Trophoblast cell (in vitro differentiated cells and primary cell): ENCODE measurements around the gene UPK3A.
A peak's percentile ranks its signal among the peaks of the same experiment; 100 is the strongest.

Experiments
- DNase-seq, 2 donors: peaks; one replicate each; pipeline ENCODE4 v3.0.0-alpha.2; 2016
- H2AFZ ChIP-seq: 2 replicates; pipeline ENCODE4 v1.6.1; 2013; ENCODE audit warnings: low read length, moderate library complexity, mild to moderate bottlenecking; ENCODE audit not compliant: insufficient read depth, poor library complexity
- H2AK5ac ChIP-seq: 2 replicates; pipeline ENCODE4 v1.6.1; 2013; ENCODE audit warnings: mild to moderate bottlenecking, low read length
- H2BK120ac ChIP-seq: 2 replicates; pipeline ENCODE4 v1.6.1; 2013; ENCODE audit warnings: low read length, mild to moderate bottlenecking, moderate library complexity; ENCODE audit not compliant: insufficient read depth, poor library complexity
- H2BK12ac ChIP-seq: 2 replicates; pipeline ENCODE4 v1.6.1; 2013; ENCODE audit warnings: mild to moderate bottlenecking, low read length, moderate library complexity
- H2BK5ac ChIP-seq: 2 replicates; pipeline ENCODE4 v1.6.1; 2013; ENCODE audit warnings: low read length, low read depth, moderate library complexity, mild to moderate bottlenecking; ENCODE audit not compliant: poor library complexity
- H3K14ac ChIP-seq: 2 replicates; pipeline ENCODE4 v1.6.1; 2013; ENCODE audit warnings: mild to moderate bottlenecking, low read length
- H3K18ac ChIP-seq: 2 replicates; pipeline ENCODE4 v1.6.1; 2013; ENCODE audit warnings: mild to moderate bottlenecking, low read length
- H3K23ac ChIP-seq: 2 replicates; pipeline ENCODE4 v1.6.1; 2013; ENCODE audit warnings: low read length
- H3K27ac ChIP-seq: 2 replicates; pipeline ENCODE4 v1.5.1; 2013; ENCODE audit warnings: low read depth, mild to moderate bottlenecking, inconsistent platforms, low read length, moderate library complexity
- H3K27me3 ChIP-seq: 2 replicates; pipeline ENCODE4 v1.6.1; 2013; ENCODE audit warnings: inconsistent platforms, mild to moderate bottlenecking, low read length, moderate library complexity; ENCODE audit not compliant: insufficient read depth
- H3K36me3 ChIP-seq, 2 experiments: 1 replicate in 1 of 2; 2 replicates in 1 of 2; pipeline ENCODE4 v1.6.1; 2013; ENCODE audit warnings: low read length in 2 of 2, mild to moderate bottlenecking in 2 of 2, moderate library complexity in 1 of 2; ENCODE audit not compliant: insufficient read depth in 2 of 2, control insufficient read depth in 1 of 2
- H3K4ac ChIP-seq: 2 replicates; pipeline ENCODE4 v1.6.1; 2013; ENCODE audit warnings: low read depth, mild to moderate bottlenecking, low read length, moderate library complexity
- H3K4me1 ChIP-seq, 2 experiments: 1 replicate in 1 of 2; 2 replicates in 1 of 2; pipeline ENCODE4 v1.6.1; 2013; ENCODE audit warnings: low read length in 2 of 2, mild to moderate bottlenecking in 2 of 2, moderate library complexity in 1 of 2; ENCODE audit not compliant: insufficient read depth in 2 of 2, control insufficient read depth in 1 of 2
- H3K4me2 ChIP-seq: 2 replicates; pipeline ENCODE4 v1.6.1; 2013; ENCODE audit warnings: inconsistent platforms, mild to moderate bottlenecking, low read length, moderate library complexity
- H3K4me3 ChIP-seq: 2 replicates; pipeline ENCODE4 v1.5.1; 2013; ENCODE audit warnings: mild to moderate bottlenecking, low read depth, low read length, inconsistent platforms
- H3K79me1 ChIP-seq: one replicate; pipeline ENCODE4 v1.6.1; 2013; ENCODE audit warnings: low read length
- H3K79me2 ChIP-seq: 2 replicates; pipeline ENCODE4 v1.6.1; 2013; ENCODE audit warnings: low read length, mild to moderate bottlenecking; ENCODE audit not compliant: control insufficient read depth, insufficient read depth, poor library complexity
- H3K9ac ChIP-seq: 2 replicates; pipeline ENCODE4 v1.6.1; 2013; ENCODE audit warnings: mild to moderate bottlenecking, low read length
- H3K9me3 ChIP-seq: 2 replicates; pipeline ENCODE4 v1.6.1; 2013; ENCODE audit warnings: low read depth, mild to moderate bottlenecking, control low read depth, inconsistent platforms, low read length; ENCODE audit not compliant: insufficient read depth
- H4K12ac ChIP-seq: 2 replicates; pipeline ENCODE4 v1.6.1; 2013; ENCODE audit warnings: low read depth, mild to moderate bottlenecking, low read length, moderate library complexity
- H4K8ac ChIP-seq: 2 replicates; pipeline ENCODE4 v1.6.1; 2013; ENCODE audit warnings: low read depth, mild to moderate bottlenecking, low read length, moderate library complexity
- H4K91ac ChIP-seq: one replicate; pipeline ENCODE4 v1.6.1; 2013; ENCODE audit warnings: low read depth, mild to moderate bottlenecking, low read length, moderate library complexity
- WGBS: extraction: QIAGEN DNeasy Blood & Tissue Kit; methylation state at CpG from one replicate; pipeline ENCODE4 v1.1.7; 2013; ENCODE audit warnings: missing lambda C conversion rate; ENCODE audit not compliant: insufficient read length, insufficient coverage; ENCODE audit errors: extremely low coverage; 5-methylcytosine and 5-hydroxymethylcytosine counted together

The UPK3A gene

GRCh38 chr22:45303181-45303580 lies 18.4 kb downstream of the UPK3A start:
- DNase-seq = peak in 1 of 2 donors; percentile 47
- Histone ChIP-seq H3K4me3 (no peak overlapping the region), H3K27ac (no peak overlapping the region), H3K27me3 (no peaks in the 10 kb centered on the region), H3K14ac (no peak overlapping the region), H3K4me1 (no peaks in the 10 kb centered on the region), H3K9ac (no peak overlapping the region), H4K12ac (no peak overlapping the region), H4K91ac (no peak overlapping the region), H3K79me1 (no peaks in the 10 kb centered on the region), H2BK5ac (no peak overlapping the region), H3K36me3 (no peaks in the 10 kb centered on the region), H3K9me3 (no peaks in the 10 kb centered on the region), H2AFZ (no peak overlapping the region), H3K4me2 (no peak overlapping the region), H3K79me2 (no peaks in the 10 kb centered on the region), H2BK12ac (no peak overlapping the region), H3K18ac (no peak overlapping the region), H2BK120ac (no peak overlapping the region), H3K4ac (no peak overlapping the region), H4K8ac (no peak overlapping the region), H3K23ac (no peak overlapping the region), H2AK5ac (no peak overlapping the region)
- WGBS = no CpG with 5 or more reads among the region's 7 CpGs

GRCh38 chr22:45304971-45305370 lies 20.2 kb downstream of the UPK3A start:
- peaks cover 1% of the 10 kb centered on the region for H3K9me3 ChIP-seq
- no peak overlapping the region for H3K9ac ChIP-seq
- H3K36me3 ChIP-seq = no peaks in the 10 kb centered on the region
- WGBS = no CpG with 5 or more reads among the region's 6 CpGs
- H2BK120ac ChIP-seq = no peak overlapping the region
- no peak overlapping the region for H4K91ac ChIP-seq
- H3K79me1 ChIP-seq = peaks cover 8% of the 10 kb centered on the region
- H3K14ac ChIP-seq = no peak overlapping the region
- H3K27ac ChIP-seq = no peak overlapping the region
- peaks cover 3% of the 10 kb centered on the region for H3K79me2 ChIP-seq
- peaks cover 6% of the 10 kb centered on the region in 2 experiments for H3K4me1 ChIP-seq
- no peak overlapping the region for H2BK12ac ChIP-seq
- H2BK5ac ChIP-seq = no peak overlapping the region
- peak; percentile 61 to 70 for DNase-seq
- no peak overlapping the region for H2AK5ac ChIP-seq
- no peak overlapping the region for H4K12ac ChIP-seq
- H3K4ac ChIP-seq = no peak overlapping the region
- no peak overlapping the region for H2AFZ ChIP-seq
- no peak overlapping the region for H3K4me3 ChIP-seq
- no peak overlapping the region for H3K18ac ChIP-seq
- no peak overlapping the region for H4K8ac ChIP-seq
- H3K27me3 ChIP-seq = no peaks in the 10 kb centered on the region
- H3K4me2 ChIP-seq = no peak overlapping the region
- no peak overlapping the region for H3K23ac ChIP-seq

- Histone ChIP-seq H3K18ac (no peak overlapping the region), H3K23ac (no peak overlapping the region), H2AK5ac (no peak overlapping the region), H3K79me2 (peaks cover 8% of the 10 kb centered on the region), H3K4me1 (peaks cover 6 to 8% of the 10 kb centered on the region in 2 experiments), H2AFZ (no peak overlapping the region), H2BK120ac (no peak overlapping the region), H3K9me3 (peaks cover 1% of the 10 kb centered on the region), H4K8ac (no peak overlapping the region), H2BK12ac (no peak overlapping the region), H4K91ac (no peak overlapping the region), H3K27ac (no peak overlapping the region), H3K14ac (no peak overlapping the region), H3K79me1 (peaks cover 14% of the 10 kb centered on the region), H3K36me3 (no peaks in the 10 kb centered on the region), H3K4me3 (no peak overlapping the region), H3K4me2 (no peak overlapping the region), H3K9ac (no peak overlapping the region), H3K27me3 (no peaks in the 10 kb centered on the region), H3K4ac (no peak overlapping the region), H4K12ac (no peak overlapping the region), H2BK5ac (no peak overlapping the region)
- no peak for DNase-seq
- WGBS = no CpG with 5 or more reads among the region's 6 CpGs
Observed at GRCh38 chr22:45305456-45306075, 20.8 kb downstream of the UPK3A start.

GRCh38 chr22:45306139-45306538 lies 21.4 kb downstream of the UPK3A start:
- no peak for DNase-seq
- no CpG with 5 or more reads among the region's 9 CpGs for WGBS
- no peak overlapping the region for H3K9ac ChIP-seq

More at GRCh38 chr22:45306139-45306538, 21.4 kb downstream of the UPK3A start:
- Histone ChIP-seq H3K9me3 (peaks cover 1% of the 10 kb centered on the region), H2BK5ac (no peak overlapping the region), H2AK5ac (no peak overlapping the region), H2BK12ac (no peak overlapping the region), H3K27ac (no peak overlapping the region), H4K8ac (no peak overlapping the region), H3K14ac (no peak overlapping the region), H4K91ac (no peak overlapping the region), H3K18ac (no peak overlapping the region), H4K12ac (no peak overlapping the region), H3K27me3 (no peaks in the 10 kb centered on the region), H3K4me2 (no peak overlapping the region), H3K79me2 (peaks cover 12% of the 10 kb centered on the region), H3K4me3 (no peak overlapping the region), H2AFZ (no peak overlapping the region), H2BK120ac (no peak overlapping the region), H3K4me1 (peaks cover 10 to 14% of the 10 kb centered on the region in 2 experiments), H3K36me3 (no peaks in the 10 kb centered on the region), H3K4ac (no peak overlapping the region), H3K23ac (no peak overlapping the region), H3K79me1 (peaks cover 14% of the 10 kb centered on the region)
